ENCODE measurements around the gene SLC44A4. TPM values are rescaled to one million over a fixed set of nuclear protein-coding genes. Genes with fewer than 3 reads are reported as not detected.
"Not testable (repeated sequence)": the region's sequence is repeated elsewhere in the genome, so short reads cannot be mapped to it uniquely, and the experiment has no call there.

SLC44A4 gene
- total RNA-seq, 1 donor from 2014 or later = 0.23 TPM

- H3K4me1 ChIP-seq (ENCODE audit: insufficient read depth, low read length) = peaks cover 18% of the 10 kb centered on the region
- peak overlapping the region; percentile 88 for H3K4me2 ChIP-seq (ENCODE audit: low read length)
- H4K20me1 ChIP-seq (ENCODE audit: insufficient read depth, low read length) = peaks cover 16% of the 10 kb centered on the region
- not testable (repeated sequence) for H3K27me3 Mint-ChIP-seq (ENCODE audit: low read depth, unreplicated experiment); FAIRE-seq; H3K9me3 ChIP-seq (ENCODE audit: insufficient read depth, low read depth, low read length); H3K36me3 ChIP-seq (ENCODE audit: insufficient read depth, low read length); H3K27ac Mint-ChIP-seq (ENCODE audit: unreplicated experiment); H3K27ac ChIP-seq (ENCODE audit: low read depth, low read length); H2AFZ ChIP-seq (ENCODE audit: low read depth, low read length); H3K36me3 Mint-ChIP-seq (ENCODE audit: low read depth, unreplicated experiment); H3K9me3 Mint-ChIP-seq (ENCODE audit: unreplicated experiment); DNase-seq (ENCODE audit: low read depth); H3K27me3 ChIP-seq (ENCODE audit: insufficient read depth, low read length)
- peak overlapping the region; percentile 55 for H3K9ac ChIP-seq (ENCODE audit: low read length)
- peak overlapping the region; percentile 81 for H3K4me3 Mint-ChIP-seq (ENCODE audit: unreplicated experiment)
- H3K4me1 Mint-ChIP-seq (ENCODE audit: low read depth, unreplicated experiment) = peaks cover 14% of the 10 kb centered on the region
- H3K4me3 ChIP-seq (ENCODE audit: insufficient read depth, low read depth, low read length) = peak overlapping the region; percentile 49
- peaks cover 19% of the 10 kb centered on the region for H3K79me2 ChIP-seq (ENCODE audit: insufficient read depth, low read length)
These were observed 61.5 kb downstream of the SLC44A4 start for GRCh38 chr6:31817133-31817928.

GRCh38 chr6:31815025-31815838 lies 63.6 kb downstream of the SLC44A4 start, which contains the start of the genes HSPA1A and HSPA1L:
HSPA1A (plus strand) TSS chr6:31815543; CDS start chr6:31815757, 214 bp downstream.
HSPA1L (minus strand) TSS chr6:31815283; CDS start chr6:31811972, 3,311 bp downstream.
- peak within 1 kb of the TSS; percentile 86 for H3K4me3 Mint-ChIP-seq (ENCODE audit: unreplicated experiment)
- Histone ChIP-seq H3K27me3 (ENCODE audit: insufficient read depth, low read length) (no peaks in the 10 kb centered on the region), H3K9me3 (ENCODE audit: insufficient read depth, low read depth, low read length) (no peaks in the 10 kb centered on the region), H3K9ac (ENCODE audit: low read length) (peak within 1 kb of the TSS; percentile 73), H3K36me3 (ENCODE audit: insufficient read depth, low read length) (no peaks in the 10 kb centered on the region), H3K27ac (ENCODE audit: low read depth, low read length) (peak within 1 kb of the TSS; percentile 87), H3K79me2 (ENCODE audit: insufficient read depth, low read length) (peaks cover 19% of the 10 kb centered on the region), H3K4me2 (ENCODE audit: low read length) (peak within 1 kb of the TSS; percentile 92), H3K4me1 (ENCODE audit: insufficient read depth, low read length) (peaks cover 9% of the 10 kb centered on the region), H2AFZ (ENCODE audit: low read depth, low read length) (peak within 1 kb of the TSS; percentile 68), H4K20me1 (ENCODE audit: insufficient read depth, low read length) (peaks cover 16% of the 10 kb centered on the region), H3K4me3 (ENCODE audit: insufficient read depth, low read depth, low read length) (peak within 1 kb of the TSS; percentile 72)
- H3K9me3 Mint-ChIP-seq (ENCODE audit: unreplicated experiment) = peaks cover 2% of the 10 kb centered on the region
- TF ChIP-seq CTCF (IDR thresholded peaks at IDR 0.05; ENCODE audit: insufficient read depth, low read depth, low read length) = no peak
- no peak for TF ChIP-seq EZH2 (IDR thresholded peaks at IDR 0.05; ENCODE audit: insufficient read depth, low read length)
- peaks cover 3% of the 10 kb centered on the region for H3K36me3 Mint-ChIP-seq (ENCODE audit: low read depth, unreplicated experiment)
- peaks cover 11% of the 10 kb centered on the region for H3K4me1 Mint-ChIP-seq (ENCODE audit: low read depth, unreplicated experiment)
- FAIRE-seq (no peak), DNase-seq (ENCODE audit: low read depth) (peak; percentile 91)
- no peaks in the 10 kb centered on the region for H3K27me3 Mint-ChIP-seq (ENCODE audit: low read depth, unreplicated experiment)
- H3K27ac Mint-ChIP-seq (ENCODE audit: unreplicated experiment) = peak within 1 kb of the TSS; percentile 99

- Histone ChIP-seq H3K4me2 (ENCODE audit: low read length) (peak overlapping the region; percentile 92), H3K79me2 (ENCODE audit: insufficient read depth, low read length) (peaks cover 19% of the 10 kb centered on the region), H3K27ac (ENCODE audit: low read depth, low read length) (peak overlapping the region; percentile 87), H3K9ac (ENCODE audit: low read length) (peak overlapping the region; percentile 73), H3K9me3 (ENCODE audit: insufficient read depth, low read depth, low read length) (no peaks in the 10 kb centered on the region), H2AFZ (ENCODE audit: low read depth, low read length) (peak overlapping the region; percentile 68), H3K27me3 (ENCODE audit: insufficient read depth, low read length) (no peaks in the 10 kb centered on the region), H3K36me3 (ENCODE audit: insufficient read depth, low read length) (no peaks in the 10 kb centered on the region), H3K4me1 (ENCODE audit: insufficient read depth, low read length) (peaks cover 9% of the 10 kb centered on the region), H3K4me3 (ENCODE audit: insufficient read depth, low read depth, low read length) (peak overlapping the region; percentile 72), H4K20me1 (ENCODE audit: insufficient read depth, low read length) (peaks cover 16% of the 10 kb centered on the region)
- DNase-seq (ENCODE audit: low read depth) (peak; percentile 98), FAIRE-seq (no peak)
- H3K36me3 Mint-ChIP-seq (ENCODE audit: low read depth, unreplicated experiment) = peaks cover 4% of the 10 kb centered on the region
- peak overlapping the region; percentile 99 for H3K27ac Mint-ChIP-seq (ENCODE audit: unreplicated experiment)
- H3K4me1 Mint-ChIP-seq (ENCODE audit: low read depth, unreplicated experiment) = peaks cover 11% of the 10 kb centered on the region
- H3K27me3 Mint-ChIP-seq (ENCODE audit: low read depth, unreplicated experiment) = no peaks in the 10 kb centered on the region
- peaks cover 2% of the 10 kb centered on the region for H3K9me3 Mint-ChIP-seq (ENCODE audit: unreplicated experiment)
- TF ChIP-seq CTCF (IDR thresholded peaks at IDR 0.05; ENCODE audit: insufficient read depth, low read depth, low read length) = no peak
- TF ChIP-seq EZH2 (IDR thresholded peaks at IDR 0.05; ENCODE audit: insufficient read depth, low read length) = no peak
- peak overlapping the region; percentile 86 for H3K4me3 Mint-ChIP-seq (ENCODE audit: unreplicated experiment)
These were observed 64.1 kb downstream of the SLC44A4 start for GRCh38 chr6:31814677-31815024.

All from astrocyte (in vitro differentiated cells and primary cell).